H1 (cell line): ENCODE results near the gene LTA.
A peak's percentile ranks its signal among the peaks of the same experiment; 100 is the strongest.

Source experiments
- ATF2 ChIP-seq: IDR thresholded peaks from 2 replicates; pipeline ENCODE4 v1.6.1; 2012; ENCODE audit warnings: low read length, inconsistent platforms
- GTF2F1 ChIP-seq: IDR thresholded peaks from 2 replicates; pipeline ENCODE4 v1.6.1; 2012; ENCODE audit warnings: low read depth, low read length, improper control_type of control experiment, borderline replicate concordance
- HDAC2 ChIP-seq, 2 experiments: fragments of 300-600 bp in 1 of 2; sonication (generic) in 1 of 2; IDR thresholded peaks; 2 replicates each; pipeline ENCODE4 v1.6.1; 2011 to 2012; ENCODE audit warnings: low read depth in 2 of 2, low read length in 2 of 2, mild to moderate bottlenecking in 2 of 2, moderate library complexity in 2 of 2, borderline replicate concordance in 1 of 2, inconsistent platforms in 1 of 2
- KDM1A ChIP-seq: fragments of 200-600, 300-600 bp; sonication (generic); IDR thresholded peaks from 2 replicates; pipeline ENCODE4 v1.7.1; 2016; ENCODE audit warnings: mild to moderate bottlenecking, low read length, borderline replicate concordance
- POLR2A ChIP-seq, 2 experiments: IDR thresholded peaks; 1 replicate in 1 of 2; 2 replicates in 1 of 2; pipeline ENCODE4 v1.6.1; 2011; ENCODE audit warnings: low read depth in 2 of 2, low read length in 2 of 2, mild to moderate bottlenecking in 2 of 2; ENCODE audit errors: control extremely low read depth in 1 of 2
- POLR2AphosphoS5 ChIP-seq: IDR thresholded peaks from 2 replicates; pipeline ENCODE4 v1.6.1; 2011; ENCODE audit warnings: low read depth, low read length
- SRF ChIP-seq: IDR thresholded peaks from 2 replicates; pipeline ENCODE4 v1.6.1; 2011; ENCODE audit warnings: mild to moderate bottlenecking, low read depth, low read length, moderate library complexity
- TCF12 ChIP-seq: IDR thresholded peaks from 2 replicates; pipeline ENCODE4 v1.6.1; 2011; ENCODE audit warnings: low read depth, mild to moderate bottlenecking, low read length
- TEAD4 ChIP-seq: IDR thresholded peaks from 2 replicates; pipeline ENCODE4 v1.6.1; 2012; ENCODE audit warnings: low read depth, low read length, inconsistent platforms, mixed read lengths
- TF ChIP-seq, protein P1 (sequence below): IDR thresholded peaks from 2 replicates; pipeline ENCODE4 v1.6.1; 2012; ENCODE audit warnings: inconsistent platforms
- TF ChIP-seq, protein P2 (sequence below), 3 experiments: IDR thresholded peaks; 1 replicate in 2 of 3; 2 replicates in 1 of 3; pipeline versions ENCODE4 v1.5.1 to v1.6.1; 2011; ENCODE audit warnings: low read length in 3 of 3, mild to moderate bottlenecking in 3 of 3, inconsistent platforms in 2 of 3, low read depth in 1 of 3, moderate library complexity in 1 of 3; ENCODE audit not compliant: insufficient read depth in 1 of 3; ENCODE audit errors: control extremely low read depth in 1 of 3

GRCh38 chr6:31574106-31575061 lies 2.3 kb downstream of the LTA start:
- TF ChIP-seq, protein P1, sequence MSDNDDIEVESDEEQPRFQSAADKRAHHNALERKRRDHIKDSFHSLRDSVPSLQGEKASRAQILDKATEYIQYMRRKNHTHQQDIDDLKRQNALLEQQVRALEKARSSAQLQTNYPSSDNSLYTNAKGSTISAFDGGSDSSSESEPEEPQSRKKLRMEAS = no peak
- TF ChIP-seq KDM1A (no peak), TCF12 (no peak), HDAC2 (IDR thresholded peaks at IDR 0.05; ENCODE audit: borderline replicate concordance in 1 of 2, low read depth in 2 of 2, low read length in 2 of 2) (no peak), SRF (no peak), GTF2F1 (no peak), POLR2AphosphoS5 (no peak), ATF2 (no peak), POLR2A (IDR thresholded peaks at IDR 0.05; ENCODE audit: control extremely low read depth in 1 of 2, low read depth in 2 of 2, low read length in 2 of 2) (no peak), TEAD4 (no peak)
- TF ChIP-seq, protein P2, sequence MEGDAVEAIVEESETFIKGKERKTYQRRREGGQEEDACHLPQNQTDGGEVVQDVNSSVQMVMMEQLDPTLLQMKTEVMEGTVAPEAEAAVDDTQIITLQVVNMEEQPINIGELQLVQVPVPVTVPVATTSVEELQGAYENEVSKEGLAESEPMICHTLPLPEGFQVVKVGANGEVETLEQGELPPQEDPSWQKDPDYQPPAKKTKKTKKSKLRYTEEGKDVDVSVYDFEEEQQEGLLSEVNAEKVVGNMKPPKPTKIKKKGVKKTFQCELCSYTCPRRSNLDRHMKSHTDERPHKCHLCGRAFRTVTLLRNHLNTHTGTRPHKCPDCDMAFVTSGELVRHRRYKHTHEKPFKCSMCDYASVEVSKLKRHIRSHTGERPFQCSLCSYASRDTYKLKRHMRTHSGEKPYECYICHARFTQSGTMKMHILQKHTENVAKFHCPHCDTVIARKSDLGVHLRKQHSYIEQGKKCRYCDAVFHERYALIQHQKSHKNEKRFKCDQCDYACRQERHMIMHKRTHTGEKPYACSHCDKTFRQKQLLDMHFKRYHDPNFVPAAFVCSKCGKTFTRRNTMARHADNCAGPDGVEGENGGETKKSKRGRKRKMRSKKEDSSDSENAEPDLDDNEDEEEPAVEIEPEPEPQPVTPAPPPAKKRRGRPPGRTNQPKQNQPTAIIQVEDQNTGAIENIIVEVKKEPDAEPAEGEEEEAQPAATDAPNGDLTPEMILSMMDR (IDR thresholded peaks at IDR 0.05; ENCODE audit: control extremely low read depth in 1 of 3, insufficient read depth in 1 of 3, low read depth in 1 of 3, low read length in 3 of 3) = peak in 2 of 3 experiments; percentile 25 to 34; a peak in 2 of 4 replicates
